Muscle layer of duodenum (tissue), 2 donors: ENCODE data around the gene RNF112.

ENCODE experiments used
- H3K27ac ChIP-seq: one replicate; pipeline ENCODE4 v1.7.0; 2013; ENCODE audit warnings: mild to moderate bottlenecking, low read length
- H3K27me3 ChIP-seq: one replicate; pipeline ENCODE4 v1.7.0; 2013; ENCODE audit warnings: low read depth, mild to moderate bottlenecking, control low read depth, low read length
- H3K36me3 ChIP-seq, 2 donors: one replicate each; pipeline ENCODE4 v1.7.0; 2013; ENCODE audit warnings: low read length in 2 of 2, control low read depth in 1 of 2, mild to moderate bottlenecking in 1 of 2; ENCODE audit not compliant: insufficient read depth in 2 of 2, control insufficient read depth in 1 of 2
- H3K4me1 ChIP-seq, 2 donors: one replicate each; pipeline ENCODE4 v1.7.0; 2013; ENCODE audit warnings: low read length in 2 of 2, mild to moderate bottlenecking in 2 of 2, control low read depth in 1 of 2, moderate library complexity in 1 of 2; ENCODE audit not compliant: insufficient read depth in 2 of 2, control insufficient read depth in 1 of 2
- H3K4me3 ChIP-seq, 2 donors: one replicate each; pipeline ENCODE4 v1.7.0; 2013; ENCODE audit warnings: low read length in 2 of 2, low read depth in 1 of 2, mild to moderate bottlenecking in 1 of 2
- H3K9me3 ChIP-seq, 2 donors: one replicate each; pipeline ENCODE4 v1.7.0; 2013; ENCODE audit warnings: low read length in 2 of 2, control low read depth in 1 of 2, mild to moderate bottlenecking in 1 of 2; ENCODE audit not compliant: control insufficient read depth in 1 of 2
- donor health status: healthy.

The RNF112 gene

GRCh38 chr17:19384723-19385391, 26.2 kb upstream of the RNF112 start:
- H3K27ac ChIP-seq = peak overlapping the region; percentile 94
- no peaks in the 10 kb centered on the region for H3K27me3 ChIP-seq
- no peaks in the 10 kb centered on the region for H3K9me3 ChIP-seq
- peaks cover 31 to 60% of the 10 kb centered on the region in 2 donors for H3K4me1 ChIP-seq
- H3K4me3 ChIP-seq = peak overlapping the region; percentile 27 to 58
- peaks cover 23 to 41% of the 10 kb centered on the region in 2 donors for H3K36me3 ChIP-seq

- Histone ChIP-seq H3K9me3 (no peaks in the 10 kb centered on the region), H3K27me3 (no peaks in the 10 kb centered on the region), H3K27ac (peak overlapping the region; percentile 94), H3K36me3 (peaks cover 16 to 35% of the 10 kb centered on the region in 2 donors), H3K4me1 (peaks cover 31 to 62% of the 10 kb centered on the region in 2 donors), H3K4me3 (peak overlapping the region; percentile 27 to 58)
These were observed 25.5 kb upstream of the RNF112 start for GRCh38 chr17:19385521-19385983.

GRCh38 chr17:19386051-19386929, 24.7 kb upstream of the RNF112 start:
- Histone ChIP-seq H3K4me3 (peak overlapping the region; percentile 39 to 58), H3K4me1 (peaks cover 31 to 62% of the 10 kb centered on the region in 2 donors), H3K27ac (peak overlapping the region; percentile 94), H3K9me3 (no peaks in the 10 kb centered on the region), H3K36me3 (peaks cover 14 to 27% of the 10 kb centered on the region in 2 donors), H3K27me3 (no peaks in the 10 kb centered on the region)

GRCh38 chr17:19386974-19387920, 23.8 kb upstream of the RNF112 start, which contains the start of gene MFAP4:
Gene MFAP4 (minus strand): TSS chr17:19387190. CDS start chr17:19387155, 35 bp downstream.
- Histone ChIP-seq H3K4me3 (peak within 1 kb of the TSS; percentile 39 to 58), H3K9me3 (no peaks in the 10 kb centered on the region), H3K27ac (peak within 1 kb of the TSS; percentile 94), H3K36me3 (peaks cover 14 to 20% of the 10 kb centered on the region in 2 donors), H3K4me1 (peaks cover 31 to 64% of the 10 kb centered on the region in 2 donors), H3K27me3 (no peaks in the 10 kb centered on the region)

GRCh38 chr17:19387921-19388521, 23.0 kb upstream of the RNF112 start:
- H3K9me3 ChIP-seq = no peaks in the 10 kb centered on the region
- H3K27ac ChIP-seq = peak overlapping the region; percentile 85
- H3K4me1 ChIP-seq = peaks cover 31 to 71% of the 10 kb centered on the region in 2 donors
- peaks cover 8 to 12% of the 10 kb centered on the region in 2 donors for H3K36me3 ChIP-seq
- no peaks in the 10 kb centered on the region for H3K27me3 ChIP-seq
- peak overlapping the region in 1 of 2 donors; percentile 58 for H3K4me3 ChIP-seq

- Histone ChIP-seq H3K4me1 (peaks cover 24 to 63% of the 10 kb centered on the region in 2 donors), H3K27ac (peak overlapping the region; percentile 35)
These were observed 21.9 kb upstream of the RNF112 start for GRCh38 chr17:19388791-19389785.

GRCh38 chr17:19390951-19391350, 20.1 kb upstream of the RNF112 start:
- Histone ChIP-seq H3K27me3 (no peaks in the 10 kb centered on the region), H3K36me3 (no peaks in the 10 kb centered on the region), H3K27ac (no peak overlapping the region), H3K4me1 (peaks cover 17 to 44% of the 10 kb centered on the region in 2 donors), H3K4me3 (no peak overlapping the region), H3K9me3 (no peaks in the 10 kb centered on the region)

More at GRCh38 chr17:19388791-19389785, 21.9 kb upstream of the RNF112 start:
- Histone ChIP-seq H3K9me3 (no peaks in the 10 kb centered on the region), H3K36me3 (peaks cover 0 to 4% of the 10 kb centered on the region in 2 donors), H3K4me3 (no peak overlapping the region), H3K27me3 (no peaks in the 10 kb centered on the region)

- Histone ChIP-seq H3K27ac (no peak overlapping the region), H3K4me1 (peaks cover 15 to 39% of the 10 kb centered on the region in 2 donors), H3K9me3 (no peaks in the 10 kb centered on the region), H3K4me3 (no peak overlapping the region), H3K27me3 (no peaks in the 10 kb centered on the region), H3K36me3 (no peaks in the 10 kb centered on the region)
These were observed 19.6 kb upstream of the RNF112 start for GRCh38 chr17:19391432-19391831.

- no peaks in the 10 kb centered on the region for H3K9me3 ChIP-seq
- no peak overlapping the region for H3K27ac ChIP-seq
- no peaks in the 10 kb centered on the region for H3K36me3 ChIP-seq
- H3K27me3 ChIP-seq = no peaks in the 10 kb centered on the region
- peaks cover 13 to 35% of the 10 kb centered on the region in 2 donors for H3K4me1 ChIP-seq
- H3K4me3 ChIP-seq = no peak overlapping the region
These were observed 18.7 kb upstream of the RNF112 start for GRCh38 chr17:19392303-19392702.
